ENCODE results near the gene WWC1.

DNA sequence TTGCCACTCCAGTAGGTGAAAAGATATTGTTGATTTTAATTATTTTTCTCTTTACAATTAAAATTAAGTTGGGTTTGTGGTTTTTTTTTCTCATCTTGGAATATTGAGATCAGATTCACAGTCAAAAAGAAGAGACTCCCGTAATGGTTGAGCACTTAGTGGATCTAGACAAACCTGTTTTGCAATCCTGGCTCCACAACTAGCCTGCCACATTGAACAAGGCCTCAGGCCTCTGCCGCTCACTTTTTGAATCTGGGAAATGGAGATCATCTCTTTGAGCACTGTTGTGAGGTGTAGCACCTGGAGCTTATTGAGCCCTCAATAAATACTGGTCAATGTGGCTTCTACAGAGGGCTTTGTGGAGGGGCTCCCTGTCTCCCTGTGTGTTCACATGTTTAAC is 157.7 kb downstream of the WWC1 start:
- TF ChIP-seq POLR2A (IDR thresholded peaks at IDR 0.05) = no peak
- TF ChIP-seq, protein P1, sequence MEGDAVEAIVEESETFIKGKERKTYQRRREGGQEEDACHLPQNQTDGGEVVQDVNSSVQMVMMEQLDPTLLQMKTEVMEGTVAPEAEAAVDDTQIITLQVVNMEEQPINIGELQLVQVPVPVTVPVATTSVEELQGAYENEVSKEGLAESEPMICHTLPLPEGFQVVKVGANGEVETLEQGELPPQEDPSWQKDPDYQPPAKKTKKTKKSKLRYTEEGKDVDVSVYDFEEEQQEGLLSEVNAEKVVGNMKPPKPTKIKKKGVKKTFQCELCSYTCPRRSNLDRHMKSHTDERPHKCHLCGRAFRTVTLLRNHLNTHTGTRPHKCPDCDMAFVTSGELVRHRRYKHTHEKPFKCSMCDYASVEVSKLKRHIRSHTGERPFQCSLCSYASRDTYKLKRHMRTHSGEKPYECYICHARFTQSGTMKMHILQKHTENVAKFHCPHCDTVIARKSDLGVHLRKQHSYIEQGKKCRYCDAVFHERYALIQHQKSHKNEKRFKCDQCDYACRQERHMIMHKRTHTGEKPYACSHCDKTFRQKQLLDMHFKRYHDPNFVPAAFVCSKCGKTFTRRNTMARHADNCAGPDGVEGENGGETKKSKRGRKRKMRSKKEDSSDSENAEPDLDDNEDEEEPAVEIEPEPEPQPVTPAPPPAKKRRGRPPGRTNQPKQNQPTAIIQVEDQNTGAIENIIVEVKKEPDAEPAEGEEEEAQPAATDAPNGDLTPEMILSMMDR (IDR thresholded peaks at IDR 0.05 in 4 of 5, conservative IDR thresholded peaks at IDR 0.05 in 1 of 5) = no peak
